ENCODE measurements around the gene SHC2. TPM values are rescaled to one million over a fixed set of nuclear protein-coding genes. Genes with fewer than 3 reads are reported as not detected.
A peak's percentile ranks its signal among the peaks of the same experiment; 100 is the strongest.

The SHC2 gene, protein sequence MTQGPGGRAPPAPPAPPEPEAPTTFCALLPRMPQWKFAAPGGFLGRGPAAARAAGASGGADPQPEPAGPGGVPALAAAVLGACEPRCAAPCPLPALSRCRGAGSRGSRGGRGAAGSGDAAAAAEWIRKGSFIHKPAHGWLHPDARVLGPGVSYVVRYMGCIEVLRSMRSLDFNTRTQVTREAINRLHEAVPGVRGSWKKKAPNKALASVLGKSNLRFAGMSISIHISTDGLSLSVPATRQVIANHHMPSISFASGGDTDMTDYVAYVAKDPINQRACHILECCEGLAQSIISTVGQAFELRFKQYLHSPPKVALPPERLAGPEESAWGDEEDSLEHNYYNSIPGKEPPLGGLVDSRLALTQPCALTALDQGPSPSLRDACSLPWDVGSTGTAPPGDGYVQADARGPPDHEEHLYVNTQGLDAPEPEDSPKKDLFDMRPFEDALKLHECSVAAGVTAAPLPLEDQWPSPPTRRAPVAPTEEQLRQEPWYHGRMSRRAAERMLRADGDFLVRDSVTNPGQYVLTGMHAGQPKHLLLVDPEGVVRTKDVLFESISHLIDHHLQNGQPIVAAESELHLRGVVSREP
- total RNA-seq (2014; rRNA removed; shearing (Covaris generic); ENCODE audit: low replicate concordance), result not detected in 2 replicates

DNA sequence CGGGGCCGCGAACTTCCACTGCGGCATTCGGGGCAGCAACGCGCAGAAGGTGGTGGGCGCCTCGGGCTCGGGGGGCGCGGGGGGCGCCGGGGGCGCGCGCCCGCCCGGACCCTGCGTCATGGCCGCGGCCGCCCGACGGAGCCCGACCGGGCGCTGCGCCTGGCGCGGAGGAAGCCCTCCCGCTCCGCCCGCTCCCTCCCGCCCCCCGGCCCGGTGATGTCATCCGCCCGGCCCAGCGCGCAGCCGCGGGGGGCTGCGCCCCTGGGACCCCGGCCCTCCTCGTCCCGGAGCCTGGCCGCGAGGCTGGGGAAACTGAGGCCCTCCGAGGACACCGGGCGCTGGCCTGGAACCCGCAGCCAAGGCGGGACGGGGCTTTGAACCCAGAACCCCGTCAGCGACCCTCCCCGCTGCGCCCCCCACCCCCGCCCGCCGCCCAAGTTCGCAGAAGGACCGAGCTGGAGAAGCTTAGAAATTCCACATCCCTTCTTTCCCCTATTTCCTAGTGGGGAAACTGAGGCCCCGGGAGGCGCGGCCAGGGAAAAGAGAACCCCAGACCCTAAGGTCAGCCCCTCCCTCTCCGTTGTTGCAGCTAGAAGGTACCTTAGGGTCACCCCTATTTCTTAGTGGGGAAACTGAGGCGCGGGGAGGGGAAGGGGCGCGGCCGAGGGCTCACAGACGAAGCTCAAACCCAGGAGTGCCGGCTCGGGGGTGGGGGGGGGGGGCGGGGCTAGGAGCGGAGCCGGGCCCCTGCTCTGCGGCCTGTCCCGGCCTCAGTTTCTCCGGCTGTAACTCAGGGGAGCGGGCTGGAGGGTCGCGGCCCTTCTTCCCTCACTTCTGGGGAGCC is at the start of gene SHC2:
SHC2 (minus strand) TSS at position 157 of the 844 bp plus-strand sequence; CDS start at position 120, 37 bp downstream.
- DNase-seq, result no peak
- Histone ChIP-seq H3K36me3 (no peaks in the 10 kb centered on the region), H3K4me3 (peak within 1 kb of the TSS; percentile 44), H3K9me3 (no peaks in the 10 kb centered on the region), H3K27me3 (no peaks in the 10 kb centered on the region)

DNA sequence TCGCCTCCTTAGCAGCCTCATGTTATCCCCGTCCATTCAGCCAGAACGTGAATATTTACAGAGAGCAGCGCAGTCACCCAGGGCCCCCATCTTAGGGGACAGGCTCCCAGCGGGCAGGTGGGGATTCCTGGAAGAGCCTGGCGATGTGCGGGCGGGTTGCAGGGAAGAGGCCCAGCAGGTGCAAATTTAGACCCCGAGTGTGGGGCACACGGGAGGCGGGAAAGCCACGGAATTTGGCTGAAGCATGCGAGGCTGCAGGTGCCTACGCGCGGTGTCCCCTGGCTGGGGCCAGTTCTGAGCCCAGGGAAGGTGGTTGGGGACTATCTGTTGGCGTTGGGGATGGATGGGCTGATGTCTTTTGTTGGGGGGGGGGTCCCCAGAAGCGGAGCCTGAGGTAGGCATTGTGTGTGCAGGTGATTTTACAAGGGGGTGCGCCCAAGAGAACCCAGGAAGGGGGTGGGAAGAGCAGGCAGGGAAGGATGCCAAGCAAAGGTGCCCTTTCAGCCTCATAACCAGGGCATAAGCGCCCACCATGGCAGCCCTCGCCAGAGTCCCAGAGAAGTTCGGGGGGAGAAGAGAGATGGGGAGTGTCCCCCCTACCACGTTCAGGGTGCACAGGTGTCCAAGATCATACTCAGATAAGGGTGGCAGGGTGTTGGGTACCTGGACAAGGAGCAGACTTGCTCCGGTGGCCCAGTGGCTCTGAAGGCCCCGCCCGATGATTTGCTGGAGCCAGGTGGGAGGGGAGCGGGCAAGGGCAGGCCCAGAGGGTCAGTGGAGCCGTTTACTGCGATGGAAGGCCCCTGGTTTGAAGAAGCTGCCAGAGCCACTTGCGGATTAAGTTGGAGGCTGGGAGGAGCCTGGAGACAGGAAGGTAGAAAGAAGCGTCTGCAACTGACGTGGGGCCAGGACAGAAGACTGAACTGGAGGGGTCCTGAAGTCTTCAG is 47.6 kb upstream of the SHC2 start:
- Histone ChIP-seq H3K4me3 (peak overlapping the region; percentile 97), H3K36me3 (no peaks in the 10 kb centered on the region), H3K27me3 (no peaks in the 10 kb centered on the region), H3K9me3 (no peaks in the 10 kb centered on the region)
- no peak for DNase-seq

DNA sequence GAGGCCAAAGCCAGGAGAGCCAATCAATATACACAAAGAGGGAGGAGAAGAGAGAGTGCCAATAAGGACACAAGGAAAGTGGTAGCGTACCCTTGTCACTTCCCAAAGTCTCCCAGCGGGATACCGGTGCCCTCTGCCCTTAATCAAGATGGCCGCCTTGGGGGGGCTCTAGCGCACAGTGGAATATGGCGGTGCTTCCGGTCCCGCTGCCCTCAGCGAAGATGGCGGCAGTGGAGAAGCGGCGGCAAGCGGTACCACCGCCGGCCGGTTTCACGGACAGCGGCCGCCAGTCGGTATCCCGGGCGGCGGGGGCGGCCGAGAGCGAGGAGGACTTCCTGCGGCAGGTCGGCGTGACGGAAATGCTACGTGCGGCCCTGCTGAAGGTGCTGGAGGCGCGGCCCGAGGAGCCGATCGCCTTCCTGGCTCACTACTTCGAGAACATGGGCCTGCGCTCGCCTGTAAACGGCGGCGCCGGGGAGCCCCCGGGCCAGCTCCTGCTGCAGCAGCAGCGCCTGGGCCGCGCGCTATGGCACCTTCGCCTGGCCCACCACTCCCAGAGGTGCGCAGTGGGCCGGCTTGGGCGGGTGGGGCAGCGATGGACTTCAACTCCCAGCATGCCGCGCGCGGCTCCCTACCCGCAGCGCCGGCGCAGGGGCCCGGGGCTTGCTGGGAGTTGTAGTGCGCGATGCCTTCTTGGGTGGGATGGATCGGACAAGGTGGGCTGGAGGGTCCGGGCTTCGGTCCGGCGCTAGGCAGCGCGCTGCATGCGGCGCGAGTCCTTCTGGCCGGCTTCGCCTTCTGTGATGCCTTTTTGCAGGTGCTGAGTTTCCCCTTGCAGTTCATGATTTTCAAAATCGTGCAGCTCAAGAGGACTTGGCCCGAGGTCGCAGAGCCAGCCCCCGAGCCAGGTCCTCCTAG is 46.7 kb upstream of the SHC2 start, which contains the start of gene TPGS1:
TPGS1 (plus strand) TSS at position 212 of the 918 bp plus-strand sequence; CDS start at position 222, 10 bp downstream.
- Histone ChIP-seq H3K4me3 (peak within 1 kb of the TSS; percentile 97), H3K9me3 (no peaks in the 10 kb centered on the region), H3K36me3 (no peaks in the 10 kb centered on the region), H3K27me3 (no peaks in the 10 kb centered on the region)
- DNase-seq, result peak; percentile 80

DNA sequence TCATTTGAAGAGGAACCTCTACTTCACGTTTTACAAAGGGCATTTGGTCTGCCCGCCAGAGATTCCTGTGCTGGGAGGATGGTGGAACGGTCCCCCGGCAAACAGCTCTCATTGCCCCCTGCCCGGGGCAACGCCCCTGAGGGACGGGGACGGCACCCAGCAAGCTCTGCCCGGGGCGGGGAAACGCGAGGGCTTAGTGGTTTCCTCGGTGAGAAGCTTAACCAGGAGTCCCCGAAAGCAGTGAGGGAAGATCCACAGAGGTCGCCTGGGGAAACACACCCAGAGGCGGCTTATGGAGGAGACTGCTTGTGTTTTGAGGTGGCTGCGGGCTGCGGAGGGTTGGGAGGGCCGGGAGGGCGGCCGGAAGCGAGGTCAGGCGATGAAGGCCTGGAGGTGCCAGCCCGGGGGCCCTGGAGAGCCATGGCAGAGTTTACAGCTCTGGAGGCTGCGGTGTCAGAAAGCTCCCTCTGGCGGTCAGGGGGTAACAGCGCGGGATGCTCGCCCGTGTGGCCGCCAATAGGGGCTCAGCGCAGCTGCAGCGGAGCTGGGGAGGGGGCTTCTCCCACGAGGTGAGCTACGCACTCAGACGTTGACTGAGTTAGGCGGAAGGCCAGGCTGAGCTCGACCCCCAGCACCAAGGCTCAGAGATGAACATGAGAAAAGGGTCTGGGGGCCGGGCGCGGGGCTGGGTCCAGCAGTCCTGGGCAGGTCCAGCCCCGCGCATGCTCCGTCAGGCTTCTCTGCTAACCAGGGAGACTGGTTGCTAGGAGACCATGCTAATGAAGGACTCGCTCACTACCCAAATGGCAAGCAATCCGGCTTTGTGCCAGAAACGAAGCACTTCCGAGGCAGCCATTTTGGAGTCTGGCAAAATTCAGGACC is 45.8 kb upstream of the SHC2 start:
- DNase-seq, result peak; percentile 94
- no peaks in the 10 kb centered on the region for H3K36me3 ChIP-seq
- no peaks in the 10 kb centered on the region for H3K27me3 ChIP-seq
- no peaks in the 10 kb centered on the region for H3K9me3 ChIP-seq
- H3K4me3 ChIP-seq, result peak overlapping the region; percentile 97

DNA sequence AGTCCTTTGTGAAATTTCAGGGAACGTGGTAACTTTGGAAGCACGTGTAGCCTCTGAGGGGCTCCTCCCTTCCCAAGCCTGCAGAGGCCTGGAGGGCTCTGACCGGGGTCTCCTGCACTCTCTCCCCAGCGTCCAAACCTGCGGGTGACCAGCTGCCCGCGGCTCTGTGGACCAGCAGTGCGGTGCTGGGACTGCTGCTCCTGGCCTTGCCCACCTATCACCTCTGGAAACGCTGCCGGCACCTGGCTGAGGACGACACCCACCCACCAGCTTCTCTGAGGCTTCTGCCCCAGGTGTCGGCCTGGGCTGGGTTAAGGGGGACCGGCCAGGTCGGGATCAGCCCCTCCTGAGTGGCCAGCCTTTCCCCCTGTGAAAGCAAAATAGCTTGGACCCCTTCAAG is 43.8 kb upstream of the SHC2 start:
- no peaks in the 10 kb centered on the region for H3K9me3 ChIP-seq
- no peak overlapping the region for H3K4me3 ChIP-seq
- no peaks in the 10 kb centered on the region for H3K27me3 ChIP-seq
- H3K36me3 ChIP-seq, result no peaks in the 10 kb centered on the region
- no peak for DNase-seq

DNA sequence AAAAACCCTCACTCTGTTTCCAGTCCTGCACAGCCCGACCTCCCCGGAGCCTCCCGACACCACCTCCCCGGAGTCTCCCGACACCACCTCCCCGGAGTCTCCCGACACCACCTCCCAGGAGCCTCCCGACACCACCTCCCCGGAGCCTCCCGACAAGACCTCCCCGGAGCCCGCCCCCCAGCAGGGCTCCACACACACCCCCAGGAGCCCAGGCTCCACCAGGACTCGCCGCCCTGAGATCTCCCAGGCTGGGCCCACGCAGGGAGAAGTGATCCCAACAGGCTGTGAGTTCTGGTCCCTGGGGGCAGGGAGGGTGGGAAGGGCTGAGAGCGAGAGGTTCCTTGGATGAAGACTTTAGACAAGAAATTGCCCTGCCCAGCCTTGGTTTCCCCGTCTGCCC is 40.8 kb upstream of the SHC2 start:
- no peaks in the 10 kb centered on the region for H3K36me3 ChIP-seq
- no peaks in the 10 kb centered on the region for H3K9me3 ChIP-seq
- no peak overlapping the region for H3K4me3 ChIP-seq
- no peak for DNase-seq
- no peaks in the 10 kb centered on the region for H3K27me3 ChIP-seq

DNA sequence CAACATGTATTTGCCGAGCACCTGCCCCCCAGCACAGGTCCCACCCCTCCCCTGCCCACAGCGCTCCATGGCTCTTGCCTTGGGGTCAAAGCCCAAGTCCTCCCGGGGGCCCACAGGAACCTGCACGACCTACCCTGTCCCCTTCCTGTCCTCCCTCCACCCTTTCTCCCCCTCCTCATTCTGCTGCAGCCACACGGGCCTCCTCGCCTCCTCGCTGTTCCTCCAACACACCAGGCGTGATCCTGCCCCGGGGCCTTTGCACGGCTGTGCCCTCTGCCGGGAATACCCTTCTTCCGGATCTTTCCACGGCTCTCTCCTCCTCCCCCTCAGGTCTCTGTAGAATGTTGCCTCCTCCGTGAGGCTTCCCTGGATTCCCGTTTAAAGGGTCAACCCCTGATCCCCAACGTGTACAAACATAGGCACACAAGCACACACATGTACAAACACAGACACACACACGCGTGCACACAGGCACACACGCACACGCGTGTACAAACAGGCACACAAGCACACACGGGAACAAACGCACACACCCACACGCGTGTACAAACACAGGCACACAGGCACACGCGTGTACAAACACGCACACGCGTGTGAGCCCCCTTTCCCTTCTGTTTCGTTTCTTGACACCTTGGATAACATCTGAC is 38.3 kb upstream of the SHC2 start:
- Histone ChIP-seq H3K9me3 (no peaks in the 10 kb centered on the region), H3K36me3 (no peaks in the 10 kb centered on the region), H3K27me3 (no peaks in the 10 kb centered on the region), H3K4me3 (no peak overlapping the region)
- DNase-seq, result no peak

DNA sequence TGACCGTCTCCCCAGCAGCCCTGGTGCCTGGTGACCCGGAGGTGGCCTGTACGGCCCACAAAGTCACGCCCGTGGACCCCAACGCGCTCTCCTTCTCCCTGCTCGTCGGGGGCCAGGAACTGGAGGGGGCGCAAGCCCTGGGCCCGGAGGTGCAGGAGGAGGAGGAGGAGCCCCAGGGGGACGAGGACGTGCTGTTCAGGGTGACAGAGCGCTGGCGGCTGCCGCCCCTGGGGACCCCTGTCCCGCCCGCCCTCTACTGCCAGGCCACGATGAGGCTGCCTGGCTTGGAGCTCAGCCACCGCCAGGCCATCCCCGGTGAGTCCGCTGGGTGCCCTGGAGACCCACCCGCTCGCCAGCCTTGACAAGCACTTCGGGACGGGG is 37.7 kb upstream of the SHC2 start:
- no peaks in the 10 kb centered on the region for H3K36me3 ChIP-seq
- H3K9me3 ChIP-seq, result no peaks in the 10 kb centered on the region
- no peak for DNase-seq
- H3K27me3 ChIP-seq, result no peaks in the 10 kb centered on the region
- H3K4me3 ChIP-seq, result no peak overlapping the region

DNA sequence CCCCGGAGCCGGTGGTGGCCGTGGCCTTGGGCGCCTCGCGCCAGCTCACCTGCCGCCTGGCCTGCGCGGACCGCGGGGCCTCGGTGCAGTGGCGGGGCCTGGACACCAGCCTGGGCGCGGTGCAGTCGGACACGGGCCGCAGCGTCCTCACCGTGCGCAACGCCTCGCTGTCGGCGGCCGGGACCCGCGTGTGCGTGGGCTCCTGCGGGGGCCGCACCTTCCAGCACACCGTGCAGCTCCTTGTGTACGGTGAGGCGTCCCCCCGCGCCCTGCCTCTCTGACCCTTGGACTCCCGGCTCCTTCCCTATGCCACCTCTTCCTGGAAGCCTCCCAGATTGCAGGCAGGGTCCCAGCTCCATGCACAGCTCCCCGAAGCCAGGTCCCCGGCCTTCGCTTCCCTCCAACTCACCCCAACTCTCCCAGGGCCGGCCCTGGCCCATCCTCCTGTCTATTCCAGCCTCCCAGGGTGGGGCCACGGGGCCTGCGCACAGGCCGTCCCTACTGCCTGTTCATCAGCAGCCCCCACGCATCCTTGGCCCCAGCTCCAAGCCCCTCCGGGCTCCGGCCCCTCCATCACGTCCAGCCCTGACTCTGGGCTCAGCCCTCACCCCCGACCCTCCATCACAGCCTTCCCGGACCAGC is 37.2 kb upstream of the SHC2 start:
- no peak for DNase-seq
- H3K9me3 ChIP-seq, result no peaks in the 10 kb centered on the region
- H3K27me3 ChIP-seq, result no peaks in the 10 kb centered on the region
- no peaks in the 10 kb centered on the region for H3K36me3 ChIP-seq
- no peak overlapping the region for H3K4me3 ChIP-seq

DNA sequence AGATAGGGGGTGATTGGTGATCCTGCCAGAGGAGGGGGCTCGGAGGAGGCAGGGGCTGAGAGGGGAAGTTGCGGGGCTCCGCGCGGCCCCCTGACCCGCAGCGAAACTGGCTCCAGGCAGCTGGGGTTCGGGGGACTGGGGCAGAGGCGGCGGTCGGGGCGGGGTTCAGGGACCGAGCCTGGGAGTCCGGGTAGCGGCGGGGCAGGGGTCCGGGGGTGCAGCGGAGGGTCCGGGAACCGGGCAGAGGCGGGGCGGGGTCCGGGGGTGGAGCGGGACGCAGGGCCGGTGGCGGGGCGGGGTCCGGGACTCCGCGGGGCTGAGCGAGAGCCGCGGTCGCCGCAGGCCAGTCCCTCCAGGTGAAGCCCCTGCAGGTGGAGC is 36.6 kb upstream of the SHC2 start:
- Histone ChIP-seq H3K27me3 (no peaks in the 10 kb centered on the region), H3K4me3 (no peak overlapping the region), H3K36me3 (no peaks in the 10 kb centered on the region), H3K9me3 (no peaks in the 10 kb centered on the region)
- DNase-seq, result no peak

DNA sequence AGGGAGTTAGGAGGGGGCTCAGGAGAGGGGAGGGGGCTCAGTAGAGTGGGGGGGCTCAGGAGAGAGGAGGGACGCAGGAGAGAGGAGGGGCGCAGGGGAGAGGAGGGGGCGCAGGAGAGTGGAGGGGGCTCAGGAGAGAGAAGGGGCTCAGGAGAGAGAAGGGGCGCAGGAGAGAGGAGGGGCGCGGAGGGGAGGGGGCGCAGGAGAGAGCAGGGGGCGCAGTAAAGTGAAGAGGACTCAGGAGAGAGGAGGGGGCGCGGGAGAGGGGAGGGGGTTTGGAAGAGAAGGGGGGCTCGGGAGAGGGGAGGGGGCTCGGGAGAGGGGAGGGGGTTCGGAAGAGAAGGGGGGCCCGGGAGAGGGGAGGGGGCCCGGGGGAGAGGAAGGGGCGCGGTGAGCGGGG is 36.2 kb upstream of the SHC2 start:
- Histone ChIP-seq H3K9me3 (no peaks in the 10 kb centered on the region), H3K4me3 (no peak overlapping the region), H3K27me3 (no peaks in the 10 kb centered on the region), H3K36me3 (no peaks in the 10 kb centered on the region)
- DNase-seq, result no peak

DNA sequence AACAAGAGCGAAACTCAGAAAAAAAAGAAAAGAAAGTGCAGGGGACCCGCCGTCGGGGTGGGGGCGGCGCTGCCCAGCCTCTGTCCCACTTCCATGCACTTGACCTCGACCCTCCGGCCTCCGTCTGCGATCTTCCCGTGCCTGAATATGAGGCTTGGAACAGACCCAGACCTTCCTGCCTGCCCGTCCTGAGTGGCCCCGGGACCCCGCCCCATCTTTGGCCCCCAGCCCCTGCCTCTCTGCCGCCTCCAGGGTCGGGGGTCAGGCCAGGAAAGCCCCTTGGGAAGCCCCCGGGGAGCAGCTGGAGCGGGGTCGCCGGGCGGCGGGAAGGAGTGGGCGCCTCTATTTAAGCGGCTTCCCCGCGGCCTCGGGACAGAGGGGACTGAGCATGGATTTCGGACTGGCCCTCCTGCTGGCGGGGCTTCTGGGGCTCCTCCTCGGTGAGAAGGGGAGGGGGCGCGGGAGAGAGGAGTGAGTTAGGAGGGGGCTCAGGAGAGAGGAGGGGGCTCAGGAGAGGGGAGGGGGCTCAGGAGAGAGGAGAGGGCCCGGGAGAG is 35.4 kb upstream of the SHC2 start, which contains the start of gene MADCAM1:
MADCAM1 (plus strand) TSS at position 375 of the 554 bp plus-strand sequence; CDS start at position 389, 14 bp downstream.
- no peaks in the 10 kb centered on the region for H3K9me3 ChIP-seq
- H3K4me3 ChIP-seq, result no peak within 1 kb of the TSS
- no peaks in the 10 kb centered on the region for H3K27me3 ChIP-seq
- no peaks in the 10 kb centered on the region for H3K36me3 ChIP-seq
- DNase-seq, result no peak

DNA sequence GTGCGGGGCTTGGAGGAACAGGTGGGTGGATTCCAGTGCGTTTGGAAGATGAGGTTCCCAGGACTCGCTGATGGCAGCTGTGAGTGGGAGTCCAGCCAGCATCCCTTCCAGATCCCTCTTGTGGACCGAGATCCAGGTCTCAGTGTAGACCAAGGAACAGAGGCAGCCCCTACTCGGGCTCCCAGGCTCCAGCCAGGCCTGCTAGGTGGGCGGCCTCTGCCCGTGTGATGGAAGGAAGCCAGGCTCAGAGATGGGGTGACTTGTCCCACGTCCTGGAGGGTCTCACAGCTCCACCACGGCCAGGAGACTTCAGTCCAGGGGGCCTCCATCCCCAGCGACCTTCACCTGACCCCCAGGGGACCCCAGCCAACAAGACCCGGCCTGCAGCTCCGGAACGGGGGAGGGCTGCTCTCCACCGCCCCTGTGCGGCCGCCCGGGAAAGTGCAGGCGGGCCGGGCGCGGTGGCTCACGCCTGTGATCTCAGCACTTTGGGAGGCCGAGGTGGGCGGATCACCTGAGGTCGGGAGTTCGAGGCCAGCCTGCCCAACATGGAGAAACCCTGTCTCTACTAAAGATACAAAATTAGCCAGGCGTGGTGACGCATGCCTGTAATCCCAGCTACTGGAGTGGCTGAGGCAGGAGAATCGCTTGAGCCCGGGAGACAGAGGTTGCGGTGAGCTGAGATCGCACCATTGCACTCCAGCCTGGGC is 34.7 kb upstream of the SHC2 start:
- DNase-seq, result peak; percentile 52
- Histone ChIP-seq H3K27me3 (no peaks in the 10 kb centered on the region), H3K4me3 (no peak overlapping the region), H3K9me3 (no peaks in the 10 kb centered on the region), H3K36me3 (no peaks in the 10 kb centered on the region)
